Measurements from ENCODE around the gene SPARCL1.
"Not testable (repeated sequence)": the region's sequence is repeated elsewhere in the genome, so short reads cannot be mapped to it uniquely, and the experiment has no call there.

SPARCL1 gene

DNA sequence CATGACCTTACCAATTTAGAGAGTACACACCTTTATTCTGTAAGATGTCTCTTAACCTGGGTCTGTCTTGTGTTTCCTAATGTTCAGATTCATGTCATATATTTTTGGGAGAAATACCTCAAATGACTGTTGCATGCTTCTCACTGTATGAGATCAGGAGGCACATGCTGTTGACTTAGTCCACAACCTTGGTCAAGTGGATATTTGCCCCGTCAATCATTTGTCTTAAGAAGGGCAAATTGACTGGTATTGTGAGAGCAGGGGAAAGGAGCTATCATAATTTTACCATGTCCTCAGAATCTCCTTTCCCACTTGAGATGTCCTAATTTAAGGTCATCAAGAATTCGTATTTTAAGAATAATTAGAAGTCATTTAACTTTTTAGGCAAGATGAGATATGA, 95.8 kb downstream of the SPARCL1 start:
- DNase-seq: no peak

DNA sequence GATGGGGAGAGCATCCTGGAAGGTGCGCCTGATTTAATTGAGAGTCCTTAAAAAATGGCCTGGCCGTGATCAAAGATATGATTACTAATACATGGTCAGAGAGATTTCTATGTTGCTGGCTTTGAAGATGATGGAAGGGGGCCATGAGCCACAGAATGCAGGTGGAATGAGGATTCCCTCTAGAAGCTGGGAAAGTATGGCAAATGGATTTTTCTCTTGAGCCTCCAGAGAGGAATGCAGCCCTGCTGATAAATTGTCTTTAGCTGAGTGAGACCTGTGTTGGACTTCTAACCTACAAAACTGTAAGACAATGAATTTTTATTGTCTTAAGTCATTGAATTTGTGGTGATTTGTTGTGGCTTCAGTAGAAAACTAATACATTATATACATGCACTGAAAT, 99.1 kb downstream of the SPARCL1 start:
- no peak for DNase-seq

DNA sequence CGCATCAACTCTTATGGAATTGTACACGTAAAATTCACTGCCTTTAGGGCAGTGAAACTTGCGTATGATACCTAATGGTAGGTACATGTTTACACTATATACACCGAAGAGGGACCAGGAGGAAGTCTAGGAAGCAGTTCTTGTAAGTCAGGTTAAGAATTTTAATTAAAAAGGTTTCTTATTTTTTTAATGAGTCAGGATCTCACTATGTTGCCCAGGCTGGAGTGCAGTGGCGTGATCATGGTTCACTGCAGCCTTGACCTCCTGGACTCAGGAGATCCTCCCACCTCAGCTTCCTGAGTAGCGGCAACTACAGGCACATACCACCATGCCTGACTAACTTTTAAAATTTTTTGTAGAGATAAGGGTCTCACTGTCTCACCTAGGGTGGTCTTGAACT, 100.2 kb downstream of the SPARCL1 start:
- no peak for DNase-seq

DNA sequence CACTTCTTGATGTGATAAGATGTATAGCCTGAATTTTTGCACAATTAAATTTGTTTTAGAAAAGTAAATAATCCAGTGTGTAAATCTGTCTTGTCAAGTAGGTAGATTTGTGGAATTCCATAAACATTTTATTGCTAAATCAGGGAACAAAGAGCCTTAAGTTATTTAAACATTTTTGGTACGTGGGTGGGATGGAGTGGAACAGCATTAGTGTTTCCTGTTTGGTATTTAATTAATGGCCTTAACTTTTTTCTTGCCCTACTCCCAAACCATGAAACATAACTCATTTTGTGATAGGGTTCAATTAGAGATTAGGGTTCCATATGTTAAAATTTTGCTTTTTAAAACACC, 101.7 kb downstream of the SPARCL1 start:
- no peak for DNase-seq

DNA sequence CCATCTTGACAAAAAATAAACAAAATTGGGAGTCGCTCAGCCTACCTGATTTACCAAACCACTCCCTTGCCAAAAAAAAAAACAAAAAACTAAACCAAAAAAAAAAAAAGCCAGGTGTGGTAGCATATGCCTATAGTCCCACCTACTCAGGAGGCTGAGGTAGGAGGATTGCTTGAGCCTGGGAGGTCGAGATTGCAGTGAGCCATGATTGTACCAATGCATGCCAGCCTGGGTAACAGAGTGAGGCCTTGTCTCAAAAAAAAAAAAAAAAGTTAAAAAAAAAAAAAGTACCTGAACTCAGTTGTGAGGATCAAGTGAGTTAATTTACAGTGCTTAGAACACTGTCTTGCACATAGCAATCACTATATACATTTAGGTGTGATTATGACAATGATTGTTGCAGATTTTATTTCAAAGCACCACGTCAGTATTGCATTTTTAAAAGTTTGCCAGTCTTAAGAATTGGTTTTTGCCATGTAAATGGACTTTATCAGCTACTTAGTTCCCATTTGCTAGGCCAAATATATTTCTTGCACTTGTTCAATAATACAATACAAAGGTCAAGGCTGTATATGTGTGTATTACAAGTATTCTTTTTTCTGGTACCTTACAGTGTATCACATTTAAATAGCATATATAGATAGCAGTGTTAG, 102.2 kb downstream of the SPARCL1 start:
- DNase-seq: no peak

DNA sequence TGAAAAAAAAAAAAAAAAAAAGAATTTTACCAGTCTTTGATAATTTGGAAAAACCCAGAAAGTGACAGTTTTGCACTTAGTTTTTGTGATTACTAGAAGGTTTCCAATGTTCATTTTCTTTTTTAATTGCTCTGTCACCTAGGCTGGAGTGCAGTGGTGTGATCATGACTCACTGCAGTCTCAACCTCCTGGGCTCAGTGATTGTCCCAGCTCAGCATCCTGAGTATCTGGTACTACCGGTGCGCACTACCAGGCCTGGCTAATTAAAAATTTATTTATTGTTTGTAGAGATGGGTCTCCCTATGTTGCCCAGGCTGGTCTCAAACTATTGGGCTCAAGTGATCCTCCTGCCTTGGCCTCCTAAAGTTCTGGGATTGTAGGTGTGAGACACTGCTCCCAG, 103.5 kb downstream of the SPARCL1 start:
- no peak for DNase-seq

DNA sequence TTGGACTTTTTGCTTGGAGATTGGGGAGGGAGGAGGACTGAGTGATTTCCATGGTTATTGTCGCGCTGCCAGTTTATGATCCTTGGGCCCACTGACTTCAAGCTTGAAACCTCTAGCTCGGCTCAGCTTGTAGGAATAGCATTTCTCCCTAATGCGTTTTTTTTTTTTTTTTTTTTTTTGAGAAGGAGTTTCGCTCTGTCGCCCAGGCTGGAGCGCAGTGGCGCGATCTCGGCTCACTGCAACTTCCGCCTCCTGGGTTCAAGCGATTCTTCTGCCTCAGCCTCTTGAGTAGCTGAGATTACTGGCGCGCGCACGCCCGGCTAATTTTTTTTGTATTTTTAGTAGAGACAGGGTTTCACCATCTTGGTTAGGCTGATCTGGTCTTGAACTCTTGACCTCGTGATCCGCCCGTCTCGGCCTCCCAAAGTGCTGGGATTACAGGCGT, 105.1 kb downstream of the SPARCL1 start:
- DNase-seq: not testable (repeated sequence)
